HEK293T (cell line): Measurements from ENCODE around the gene PKD1L1.

ENCODE experiments used
- BHLHE40 ChIP-seq: fragments of 450-650 bp; IDR thresholded peaks from 2 replicates; pipeline ENCODE4 v1.6.1; 2016; ENCODE audit warnings: mild to moderate bottlenecking, moderate library complexity, borderline replicate concordance
- CTBP1 ChIP-seq: fragments of 450-650 bp; IDR thresholded peaks from 2 replicates; pipeline ENCODE4 v1.6.1; 2016; ENCODE audit warnings: borderline replicate concordance
- ELF4 ChIP-seq: fragments of 450-650 bp; IDR thresholded peaks from 2 replicates; pipeline ENCODE4 v1.6.1; 2017; ENCODE audit warnings: antibody characterized with exemption
- FOXA1 ChIP-seq: fragments of 450-650 bp; IDR thresholded peaks from 2 replicates; pipeline ENCODE4 v1.6.1; 2016; ENCODE audit warnings: mild to moderate bottlenecking
- FOXK2 ChIP-seq: fragments of 450-650 bp; IDR thresholded peaks from 2 replicates; pipeline ENCODE4 v1.6.1; 2016; ENCODE audit warnings: mild to moderate bottlenecking
- FOXM1 ChIP-seq: fragments of 450-650 bp; IDR thresholded peaks from 2 replicates; pipeline ENCODE4 v1.6.1; 2017; ENCODE audit warnings: mild to moderate bottlenecking, borderline replicate concordance
- HDGF ChIP-seq: fragments of 450-650 bp; IDR thresholded peaks from 2 replicates; pipeline ENCODE4 v1.6.1; 2017; ENCODE audit warnings: antibody characterized with exemption, borderline replicate concordance
- LEF1 ChIP-seq: fragments of 450-650 bp; IDR thresholded peaks from 2 replicates; pipeline ENCODE4 v1.6.1; 2017; ENCODE audit warnings: mild to moderate bottlenecking, borderline replicate concordance
- SUZ12 ChIP-seq: fragments of 450-650 bp; IDR thresholded peaks from 2 replicates; pipeline ENCODE4 v1.6.1; 2016; ENCODE audit warnings: mild to moderate bottlenecking
- TARDBP ChIP-seq: fragments of 450-650 bp; IDR thresholded peaks from 2 replicates; pipeline ENCODE4 v1.6.1; 2016
- ZNF384 ChIP-seq: fragments of 450-650 bp; IDR thresholded peaks from 2 replicates; pipeline ENCODE4 v1.6.1; 2016
- TF ChIP-seq, protein P1 (sequence below): fragments of 450-650 bp; IDR thresholded peaks from 2 replicates; pipeline ENCODE4 v1.6.1; 2016

DNA sequence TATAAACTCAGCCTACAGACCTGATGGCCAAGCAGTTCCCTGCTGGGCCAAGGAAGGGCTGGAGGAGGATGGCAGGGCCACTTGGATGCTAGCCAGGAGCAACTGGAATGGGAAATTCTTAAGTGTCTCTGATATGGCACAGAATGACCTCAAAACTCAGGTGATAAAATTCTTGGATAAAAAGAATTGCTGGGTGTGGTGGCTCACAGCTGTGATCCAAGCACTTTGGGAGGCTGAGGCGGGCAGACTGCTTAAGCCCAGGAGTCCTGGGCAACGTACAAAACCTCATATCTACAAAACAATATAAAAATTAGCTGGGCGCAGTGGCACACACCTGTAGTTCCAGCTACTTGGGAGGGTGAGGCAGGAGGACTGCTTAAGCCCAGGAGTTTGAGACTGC lies 14.0 kb upstream of the PKD1L1 start:
- no peak for TF ChIP-seq ELF4
- no peak for TF ChIP-seq FOXK2
- TF ChIP-seq CTBP1, result no peak
- no peak for TF ChIP-seq ZNF384
- no peak for TF ChIP-seq SUZ12
- TF ChIP-seq, protein P1, sequence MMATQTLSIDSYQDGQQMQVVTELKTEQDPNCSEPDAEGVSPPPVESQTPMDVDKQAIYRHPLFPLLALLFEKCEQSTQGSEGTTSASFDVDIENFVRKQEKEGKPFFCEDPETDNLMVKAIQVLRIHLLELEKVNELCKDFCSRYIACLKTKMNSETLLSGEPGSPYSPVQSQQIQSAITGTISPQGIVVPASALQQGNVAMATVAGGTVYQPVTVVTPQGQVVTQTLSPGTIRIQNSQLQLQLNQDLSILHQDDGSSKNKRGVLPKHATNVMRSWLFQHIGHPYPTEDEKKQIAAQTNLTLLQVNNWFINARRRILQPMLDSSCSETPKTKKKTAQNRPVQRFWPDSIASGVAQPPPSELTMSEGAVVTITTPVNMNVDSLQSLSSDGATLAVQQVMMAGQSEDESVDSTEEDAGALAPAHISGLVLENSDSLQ, result no peak
- no peak for TF ChIP-seq FOXM1
- TF ChIP-seq HDGF, result no peak
- no peak for TF ChIP-seq FOXA1
- TF ChIP-seq BHLHE40, result no peak
- TF ChIP-seq TARDBP, result no peak
- TF ChIP-seq LEF1, result no peak
